Transverse colon (tissue), 4 donors: Measurements from ENCODE around the gene PARP16. TPM values are rescaled to one million over a fixed set of nuclear protein-coding genes. Genes with fewer than 3 reads are reported as not detected.

ENCODE experiments used
- DNase-seq: peaks from one replicate; pipeline ENCODE4 v3.0.0-alpha.2; 2019
- H3K27ac ChIP-seq, 4 donors: fragments of 200-600 bp; sonication (generic); 2 replicates each; pipeline ENCODE4 v1.5.1; 2016 to 2018; ENCODE audit warnings: inconsistent platforms in 4 of 4
- H3K27me3 ChIP-seq: fragments of 200-600 bp; sonication (generic); 2 replicates; pipeline ENCODE4 v1.5.1; 2017; ENCODE audit warnings: inconsistent platforms
- H3K36me3 ChIP-seq, 4 donors: fragments of 200-600 bp; sonication (generic); 2 replicates each; pipeline ENCODE4 v1.5.1; 2017 to 2019; ENCODE audit warnings: inconsistent platforms in 4 of 4
- H3K4me1 ChIP-seq, 4 donors: fragments of 200-600 bp; sonication (generic); 2 replicates each; pipeline ENCODE4 v1.5.1; 2017 to 2020; ENCODE audit warnings: inconsistent platforms in 4 of 4
- H3K4me3 ChIP-seq, 4 donors: fragments of 200-600 bp; sonication (generic); 1 replicate in 1 of 4; 2 replicates in 3 of 4; pipeline versions ENCODE4 v1.5.1 to v1.6.1; 2017 to 2019; ENCODE audit warnings: inconsistent platforms in 4 of 4
- H3K9me3 ChIP-seq, 2 donors: fragments of 200-600 bp; sonication (generic); 2 replicates each; pipeline ENCODE4 v1.5.1; 2017 to 2019; ENCODE audit warnings: inconsistent platforms in 2 of 2
- EP300 ChIP-seq: sonication (generic); formaldehyde crosslinking; IDR thresholded peaks from one replicate; pipeline ENCODE4 v1.6.1; 2017; ENCODE audit warnings: antibody characterized with exemption, low read depth
- POLR2A ChIP-seq: fragments of 450-650 bp; IDR thresholded peaks from one replicate; pipeline ENCODE4 v1.6.1; 2016; ENCODE audit warnings: antibody characterized with exemption, mild to moderate bottlenecking, moderate library complexity
- POLR2AphosphoS5 ChIP-seq, 3 donors: sonication (generic); formaldehyde crosslinking; IDR thresholded peaks; one replicate each; pipeline ENCODE4 v1.6.1; 2016; ENCODE audit warnings: antibody characterized with exemption in 3 of 3
- WGBS, 2 donors: methylation state at CpG; one replicate each; pipeline ENCODE4 v1.1.5; 2018; ENCODE audit warnings: low coverage in 1 of 2; 5-methylcytosine and 5-hydroxymethylcytosine counted together
- in situ Hi-C, 4 donors: fragments of 200-750 bp; cut with MboI; loops; one replicate each; pipeline versions ENCODE4 v1.15.0 to v1.15.1; 2017; ENCODE audit warnings: low sequenced_read_pairs in 3 of 4, low pct_ligation_motif_present in 1 of 4, low pct_unique_long_range_greater_than_20kb in 1 of 4
- intact Hi-C: fragments of 100-400 bp; cut with DNase I; formaldehyde crosslinking; loops from one replicate; pipeline ENCODE4 v1.15.1; 2023; ENCODE audit warnings: low total_unique reads
- total RNA-seq, 4 donors: library from RNA; depleted of rRNA; stranded (reverse); fragments of >200 nt; gene quantifications; one replicate each; pipeline ENCODE4 v1.1.0, GENCODE V29; 2016
- TF ChIP-seq, protein P1 (sequence below), 5 experiments: fragments of 200-600 bp in 3 of 5; fragments of 450-650 bp in 2 of 5; sonication (generic) in 3 of 5; IDR thresholded peaks; 1 replicate in 2 of 5; 2 replicates in 3 of 5; pipeline ENCODE4 v1.5.1; 2016 to 2017; ENCODE audit warnings: antibody characterized with exemption in 5 of 5, inconsistent platforms in 3 of 5, mild to moderate bottlenecking in 2 of 5, moderate library complexity in 1 of 5

PARP16 gene
- total RNA-seq, 4 donors from 2014 or later = 4.6 to 11.5 (median 7.5) TPM

DNA sequence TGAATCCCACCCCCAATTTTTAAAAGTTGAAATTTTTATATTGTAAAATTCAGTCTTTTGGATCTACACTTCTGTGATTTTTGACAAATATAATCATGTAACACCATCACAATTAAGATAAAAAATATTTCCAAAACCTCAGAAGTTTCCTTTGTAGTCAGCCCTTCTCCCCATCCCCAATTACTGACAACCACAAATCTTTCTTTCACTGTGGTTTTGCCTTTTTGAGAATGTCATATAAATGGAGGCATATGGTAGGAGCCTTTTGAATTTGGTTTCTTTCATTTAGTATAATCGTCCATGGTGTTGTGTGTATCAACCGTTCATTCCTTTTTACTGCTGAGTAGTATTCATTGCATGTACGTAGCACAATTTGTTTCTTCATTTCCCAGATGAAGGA, 67.5 kb downstream of the PARP16 start:
- Histone ChIP-seq H3K27me3 (no peaks in the 10 kb centered on the region), H3K9me3 (no peaks in the 10 kb centered on the region), H3K4me1 (no peaks in the 10 kb centered on the region), H3K27ac (no peak overlapping the region), H3K36me3 (no peaks in the 10 kb centered on the region), H3K4me3 (no peak overlapping the region)
- DNase-seq = no peak
- 78 to 80% methylated on average over 3 of the region's 3 CpGs for WGBS, 2 donors
- in situ Hi-C loops (no loop called here), intact Hi-C loops (no loop called here)
- TF ChIP-seq POLR2AphosphoS5 (IDR thresholded peaks at IDR 0.05) = no peak
- no peak for TF ChIP-seq POLR2A
- TF ChIP-seq, protein P1, sequence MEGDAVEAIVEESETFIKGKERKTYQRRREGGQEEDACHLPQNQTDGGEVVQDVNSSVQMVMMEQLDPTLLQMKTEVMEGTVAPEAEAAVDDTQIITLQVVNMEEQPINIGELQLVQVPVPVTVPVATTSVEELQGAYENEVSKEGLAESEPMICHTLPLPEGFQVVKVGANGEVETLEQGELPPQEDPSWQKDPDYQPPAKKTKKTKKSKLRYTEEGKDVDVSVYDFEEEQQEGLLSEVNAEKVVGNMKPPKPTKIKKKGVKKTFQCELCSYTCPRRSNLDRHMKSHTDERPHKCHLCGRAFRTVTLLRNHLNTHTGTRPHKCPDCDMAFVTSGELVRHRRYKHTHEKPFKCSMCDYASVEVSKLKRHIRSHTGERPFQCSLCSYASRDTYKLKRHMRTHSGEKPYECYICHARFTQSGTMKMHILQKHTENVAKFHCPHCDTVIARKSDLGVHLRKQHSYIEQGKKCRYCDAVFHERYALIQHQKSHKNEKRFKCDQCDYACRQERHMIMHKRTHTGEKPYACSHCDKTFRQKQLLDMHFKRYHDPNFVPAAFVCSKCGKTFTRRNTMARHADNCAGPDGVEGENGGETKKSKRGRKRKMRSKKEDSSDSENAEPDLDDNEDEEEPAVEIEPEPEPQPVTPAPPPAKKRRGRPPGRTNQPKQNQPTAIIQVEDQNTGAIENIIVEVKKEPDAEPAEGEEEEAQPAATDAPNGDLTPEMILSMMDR (IDR thresholded peaks at IDR 0.05) = no peak
- TF ChIP-seq EP300 = no peak

DNA sequence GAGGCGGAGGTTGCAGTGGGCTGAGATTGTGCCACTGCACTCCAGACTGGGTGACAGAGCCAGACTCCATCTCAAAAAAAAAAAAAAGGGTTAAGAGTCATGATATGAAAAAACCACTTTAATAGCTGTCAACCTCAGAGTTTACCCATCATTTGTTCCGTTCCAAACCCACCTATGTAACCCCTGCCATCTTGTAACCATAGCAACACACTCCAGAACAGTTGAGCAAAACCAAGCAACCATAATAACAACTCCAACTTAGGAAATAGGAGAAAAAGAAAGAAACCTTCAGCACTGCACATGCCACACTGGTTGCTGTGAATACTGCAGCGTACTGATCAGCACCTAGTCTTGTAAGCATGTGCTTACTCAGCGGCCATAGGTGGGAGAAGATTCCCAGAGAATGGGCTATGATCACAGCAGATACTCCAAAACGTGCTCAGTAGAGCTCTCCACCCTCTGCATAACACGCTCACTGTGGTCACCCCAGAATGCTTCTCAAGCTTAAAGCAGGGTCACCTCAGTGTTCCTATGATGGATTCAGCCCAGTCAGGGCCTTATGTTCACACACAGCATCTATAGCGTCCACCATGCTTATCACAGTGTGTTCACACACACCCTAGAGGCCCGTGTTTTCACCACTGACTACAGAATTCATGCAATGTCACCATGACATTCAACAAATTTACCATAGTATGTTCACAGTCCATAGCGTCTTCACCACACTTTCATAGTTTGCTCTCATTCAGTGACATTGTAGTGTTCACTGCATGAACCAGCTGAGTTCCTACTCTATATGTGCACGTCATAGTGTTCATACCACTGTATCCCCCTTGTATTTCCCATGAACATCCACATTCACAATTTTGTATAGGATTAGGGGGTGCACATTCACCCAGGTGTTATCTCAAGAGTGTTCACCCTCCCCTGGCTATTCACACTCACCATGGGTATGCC, 68.9 kb downstream of the PARP16 start:
- Histone ChIP-seq H3K27ac (no peak overlapping the region), H3K4me3 (no peak overlapping the region), H3K9me3 (no peaks in the 10 kb centered on the region), H3K4me1 (no peaks in the 10 kb centered on the region), H3K27me3 (no peaks in the 10 kb centered on the region), H3K36me3 (no peaks in the 10 kb centered on the region)
- DNase-seq = no peak
- 73 to 79% methylated on average over 4 to 10 of the region's 10 CpGs for WGBS, 2 donors
- in situ Hi-C loops (no loop called here), intact Hi-C loops (no loop called here)
- TF ChIP-seq, protein P1 (IDR thresholded peaks at IDR 0.05) = no peak
- TF ChIP-seq POLR2A (no peak), POLR2AphosphoS5 (IDR thresholded peaks at IDR 0.05) (no peak), EP300 (no peak)

DNA sequence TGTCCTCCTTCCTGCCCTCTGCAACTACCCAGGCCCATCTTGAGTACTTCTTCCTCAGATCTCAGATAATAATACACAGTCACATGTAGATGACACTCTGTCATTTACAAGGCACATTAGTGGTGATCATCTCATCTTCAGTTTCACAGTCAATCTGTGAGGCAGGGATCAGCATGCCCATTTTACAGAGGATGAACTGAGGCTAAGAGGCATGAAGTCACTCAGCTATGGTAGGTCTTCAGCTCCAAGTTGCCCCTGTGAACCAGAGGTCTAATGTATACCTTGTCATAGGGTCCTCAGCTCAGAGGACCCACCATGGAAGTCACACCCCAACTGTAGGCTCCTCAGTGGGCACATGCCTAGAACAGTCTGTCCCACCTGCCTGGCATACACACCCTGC, 71.2 kb downstream of the PARP16 start:
- Histone ChIP-seq H3K27me3 (no peaks in the 10 kb centered on the region), H3K4me1 (peaks cover 0 to 16% (median 8%) of the 10 kb centered on the region in 4 donors), H3K27ac (no peak overlapping the region), H3K36me3 (no peaks in the 10 kb centered on the region), H3K9me3 (no peaks in the 10 kb centered on the region), H3K4me3 (no peak overlapping the region)
- no peak for DNase-seq
- in situ Hi-C loops = no loop called here
- TF ChIP-seq, protein P1 (IDR thresholded peaks at IDR 0.05) = no peak
- TF ChIP-seq EP300 = no peak
- no peak for TF ChIP-seq POLR2AphosphoS5 (IDR thresholded peaks at IDR 0.05)
- TF ChIP-seq POLR2A = no peak
- intact Hi-C loops = no loop called here

DNA sequence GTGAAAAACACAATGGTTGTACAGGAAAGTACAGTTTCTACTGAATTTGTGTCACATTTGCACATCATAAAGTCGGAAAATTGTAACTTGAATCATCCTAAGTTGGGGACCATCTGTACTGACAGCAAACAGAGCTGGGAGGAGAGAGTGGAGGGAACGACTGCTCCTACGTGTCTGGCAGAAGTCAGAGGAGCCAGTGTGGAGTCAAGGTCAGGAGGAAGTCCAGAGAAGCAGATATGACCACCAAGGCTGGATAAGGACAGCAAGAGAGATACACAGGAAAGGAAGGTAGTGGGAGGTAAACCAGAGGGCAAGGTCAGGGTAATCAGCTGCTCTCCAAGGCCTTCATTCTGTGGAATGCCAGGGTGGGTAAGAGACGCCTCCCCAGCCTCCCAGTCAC, 72.7 kb downstream of the PARP16 start:
- Histone ChIP-seq H3K9me3 (no peaks in the 10 kb centered on the region), H3K36me3 (no peaks in the 10 kb centered on the region), H3K4me3 (no peak overlapping the region), H3K27me3 (no peaks in the 10 kb centered on the region), H3K27ac (no peak overlapping the region), H3K4me1 (peaks cover 0 to 16% (median 8%) of the 10 kb centered on the region in 4 donors)
- intact Hi-C loops (no loop called here), in situ Hi-C loops (no loop called here)
- 77 to 80% methylated on average over 1 to 4 of the region's 4 CpGs for WGBS, 2 donors
- no peak for DNase-seq
- TF ChIP-seq POLR2AphosphoS5 (IDR thresholded peaks at IDR 0.05) (no peak), POLR2A (no peak), EP300 (no peak)
- TF ChIP-seq, protein P1 (IDR thresholded peaks at IDR 0.05) = no peak
